ENCODE measurements around the gene SLPI. TPM values are rescaled to one million over a fixed set of nuclear protein-coding genes. Genes with fewer than 3 reads are reported as not detected.

The SLPI gene
- total and polyA plus RNA-seq, 2 donors (not counting 3 experiments of a cell fraction or from before 2014, with no cell fraction given) = not detected

- Histone ChIP-seq H3K9me1 (replicated peaks; ENCODE audit: control insufficient read depth, extremely low read depth, insufficient read depth, low read length) (no peaks in the 10 kb centered on the region), H3K9me3 (replicated peaks; ENCODE audit: control insufficient read depth, insufficient read depth, low read length) (no peaks in the 10 kb centered on the region), H3K4me2 (ENCODE audit: insufficient read depth, low read length) (no peak overlapping the region), H3K79me2 (ENCODE audit: control insufficient read depth, insufficient read depth, low read length) (no peaks in the 10 kb centered on the region), H3K36me3 (ENCODE audit: control insufficient read depth in 2 of 2, extremely low read depth in 1 of 2, insufficient read depth in 2 of 2, low read length in 2 of 2) (no peaks in the 10 kb centered on the region), H3K9ac (replicated peaks; ENCODE audit: extremely low read depth, insufficient read depth, low read length) (no peak overlapping the region), H3K4me1 (ENCODE audit: control insufficient read depth, extremely low read depth, insufficient read depth, low read length) (peaks cover 7% of the 10 kb centered on the region), H3K27me3 (ENCODE audit: control insufficient read depth in 2 of 2, insufficient read depth in 2 of 2, low read length in 2 of 2) (peaks cover 0 to 2% of the 10 kb centered on the region in 2 experiments), H2AFZ (ENCODE audit: low read depth, low read length) (no peak overlapping the region), H4K20me1 (replicated peaks; ENCODE audit: control insufficient read depth, extremely low read depth, insufficient read depth, low read length) (no peaks in the 10 kb centered on the region), H3K4me3 (replicated peaks in 1 of 3; ENCODE audit: insufficient read depth in 1 of 3, low read depth in 1 of 3, low read length in 3 of 3) (no peak overlapping the region), H3K27ac (ENCODE audit: insufficient read depth, low read depth, low read length) (no peak overlapping the region)
- dilution Hi-C loops (cut with MboI; ENCODE audit: extremely low pct_ligation_motif_present, low sequenced_read_pairs) (no loop called here), intact Hi-C loops (cut with micrococcal nuclease) (loop anchor here (10.0 kb wide), 1 partner anchor 413 kb away; the partner anchor contains the start of gene YWHAB)
- no peak for DNase-seq (ENCODE audit: low read depth, low spot score)
- ChIA-PET POLR2A (no interaction called here), CTCF (interaction anchor here (1.6 to 1.9 kb wide), 2 partner anchors 14 to 473 kb away, joined by 5 to 6 read pairs; no protein-coding TSS in a partner anchor)
- no peak for FAIRE-seq
- TF ChIP-seq FOS (IDR thresholded peaks at IDR 0.05; ENCODE audit: borderline replicate concordance, insufficient read depth, low read length) (no peak), JUN (IDR thresholded peaks at IDR 0.05; ENCODE audit: borderline replicate concordance, insufficient read depth, insufficient read length, low read depth) (no peak), POLR2AphosphoS5 (IDR thresholded peaks at IDR 0.05; ENCODE audit: insufficient read depth, low read depth, low read length) (no peak), CTCF (IDR thresholded peaks at IDR 0.05; ENCODE audit: extremely low read depth in 1 of 2, insufficient read depth in 1 of 2, low read depth in 1 of 2, low read length in 2 of 2) (no peak), GATA2 (IDR thresholded peaks at IDR 0.05; ENCODE audit: insufficient read depth, insufficient read length, low read depth, low read length) (no peak), MYC (IDR thresholded peaks at IDR 0.05; ENCODE audit: low read depth, low read length) (no peak), EZH2 (IDR thresholded peaks at IDR 0.05; ENCODE audit: borderline replicate concordance, low read depth, low read length, severe bottlenecking) (no peak), POLR2A (IDR thresholded peaks at IDR 0.05; ENCODE audit: low read depth, low read length) (no peak)
- TF ChIP-seq, protein P1, sequence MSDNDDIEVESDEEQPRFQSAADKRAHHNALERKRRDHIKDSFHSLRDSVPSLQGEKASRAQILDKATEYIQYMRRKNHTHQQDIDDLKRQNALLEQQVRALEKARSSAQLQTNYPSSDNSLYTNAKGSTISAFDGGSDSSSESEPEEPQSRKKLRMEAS (IDR thresholded peaks at IDR 0.05; ENCODE audit: insufficient read depth, insufficient read length) = no peak
- BruUV-seq (replicated peaks) = no TSS peak
Measured at GRCh38 chr20:45297786-45298497, 43.6 kb upstream of the SLPI start.

All from endothelial cell of umbilical vein (primary cell).